IMR-90 (cell line): ENCODE results near the gene MEGF8.

ENCODE experiments used
- CEBPB ChIP-seq: IDR thresholded peaks from 2 replicates; pipeline ENCODE4 v1.6.1; 2012; ENCODE audit warnings: low read depth, low read length, improper control_type of control experiment
- CHD1 ChIP-seq: IDR thresholded peaks from 2 replicates; pipeline ENCODE4 v1.6.1; 2012; ENCODE audit warnings: low read depth, low read length, improper control_type of control experiment
- MAZ ChIP-seq: IDR thresholded peaks from 2 replicates; pipeline ENCODE4 v1.6.1; 2012; ENCODE audit warnings: low read depth, mild to moderate bottlenecking, low read length, improper control_type of control experiment, moderate library complexity, borderline replicate concordance
- MXI1 ChIP-seq: IDR thresholded peaks from 2 replicates; pipeline ENCODE4 v1.6.1; 2012; ENCODE audit warnings: low read depth, mild to moderate bottlenecking, low read length, moderate library complexity, borderline replicate concordance
- NFE2L2 ChIP-seq: fragments of 150-350 bp; IDR thresholded peaks from 2 replicates; pipeline ENCODE4 v1.6.1; 2016; ENCODE audit warnings: low read depth, mild to moderate bottlenecking, low read length
- POLR2A ChIP-seq: IDR thresholded peaks from 2 replicates; pipeline ENCODE4 v1.6.1; 2012; ENCODE audit warnings: mild to moderate bottlenecking, low read depth, low read length
- RAD21 ChIP-seq: IDR thresholded peaks from 2 replicates; pipeline ENCODE4 v1.6.1; 2012; ENCODE audit warnings: low read length, improper control_type of control experiment
- RCOR1 ChIP-seq: IDR thresholded peaks from 2 replicates; pipeline ENCODE4 v1.6.1; 2012; ENCODE audit warnings: mild to moderate bottlenecking, low read length, improper control_type of control experiment; ENCODE audit not compliant: insufficient replicate concordance
- SMC3 ChIP-seq: fragments of 150-350 bp; IDR thresholded peaks from 2 replicates; pipeline ENCODE4 v1.6.1; 2016; ENCODE audit warnings: low read depth, mild to moderate bottlenecking, antibody characterized with exemption, low read length, moderate library complexity
- TF ChIP-seq, protein P1 (sequence below): conservative IDR thresholded peaks from 2 replicates; pipeline ENCODE4 v1.5.1; 2012; ENCODE audit warnings: mild to moderate bottlenecking, low read depth, low read length, improper control_type of control experiment
- TF ChIP-seq, protein P2 (sequence below): fragments of 150-350 bp; IDR thresholded peaks from 2 replicates; pipeline ENCODE4 v1.6.1; 2017; ENCODE audit warnings: mild to moderate bottlenecking, antibody characterized with exemption, low read length, low read depth

DNA sequence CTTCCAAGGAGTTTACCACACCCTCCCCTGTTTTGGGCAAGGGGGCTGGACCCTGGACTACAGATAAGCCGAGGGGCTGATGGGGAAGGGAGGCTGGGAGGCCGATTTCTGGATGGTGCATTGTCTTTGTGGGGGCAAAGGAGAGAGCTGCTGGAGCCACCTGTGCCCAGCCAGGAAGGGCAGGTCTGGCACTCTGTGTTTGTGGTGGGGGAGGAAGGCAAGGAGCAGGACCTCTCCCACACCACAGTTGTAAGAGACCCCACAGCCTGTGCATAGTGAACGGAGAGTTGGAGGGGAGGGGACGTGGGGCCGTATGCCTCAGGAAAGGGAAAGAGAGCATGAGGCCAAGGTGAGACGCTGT, 39.5 kb upstream of the MEGF8 start:
- TF ChIP-seq MAZ = no peak
- TF ChIP-seq, protein P1, sequence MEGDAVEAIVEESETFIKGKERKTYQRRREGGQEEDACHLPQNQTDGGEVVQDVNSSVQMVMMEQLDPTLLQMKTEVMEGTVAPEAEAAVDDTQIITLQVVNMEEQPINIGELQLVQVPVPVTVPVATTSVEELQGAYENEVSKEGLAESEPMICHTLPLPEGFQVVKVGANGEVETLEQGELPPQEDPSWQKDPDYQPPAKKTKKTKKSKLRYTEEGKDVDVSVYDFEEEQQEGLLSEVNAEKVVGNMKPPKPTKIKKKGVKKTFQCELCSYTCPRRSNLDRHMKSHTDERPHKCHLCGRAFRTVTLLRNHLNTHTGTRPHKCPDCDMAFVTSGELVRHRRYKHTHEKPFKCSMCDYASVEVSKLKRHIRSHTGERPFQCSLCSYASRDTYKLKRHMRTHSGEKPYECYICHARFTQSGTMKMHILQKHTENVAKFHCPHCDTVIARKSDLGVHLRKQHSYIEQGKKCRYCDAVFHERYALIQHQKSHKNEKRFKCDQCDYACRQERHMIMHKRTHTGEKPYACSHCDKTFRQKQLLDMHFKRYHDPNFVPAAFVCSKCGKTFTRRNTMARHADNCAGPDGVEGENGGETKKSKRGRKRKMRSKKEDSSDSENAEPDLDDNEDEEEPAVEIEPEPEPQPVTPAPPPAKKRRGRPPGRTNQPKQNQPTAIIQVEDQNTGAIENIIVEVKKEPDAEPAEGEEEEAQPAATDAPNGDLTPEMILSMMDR = no peak
- no peak for TF ChIP-seq POLR2A
- no peak for TF ChIP-seq NFE2L2
- no peak for TF ChIP-seq RAD21
- TF ChIP-seq, protein P2, sequence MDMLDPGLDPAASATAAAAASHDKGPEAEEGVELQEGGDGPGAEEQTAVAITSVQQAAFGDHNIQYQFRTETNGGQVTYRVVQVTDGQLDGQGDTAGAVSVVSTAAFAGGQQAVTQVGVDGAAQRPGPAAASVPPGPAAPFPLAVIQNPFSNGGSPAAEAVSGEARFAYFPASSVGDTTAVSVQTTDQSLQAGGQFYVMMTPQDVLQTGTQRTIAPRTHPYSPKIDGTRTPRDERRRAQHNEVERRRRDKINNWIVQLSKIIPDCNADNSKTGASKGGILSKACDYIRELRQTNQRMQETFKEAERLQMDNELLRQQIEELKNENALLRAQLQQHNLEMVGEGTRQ = no peak
- no peak for TF ChIP-seq CHD1
- no peak for TF ChIP-seq CEBPB
- no peak for TF ChIP-seq MXI1
- no peak for TF ChIP-seq RCOR1
- no peak for TF ChIP-seq SMC3
